Fibroblast of skin of left biceps (primary cell): ENCODE results near the gene TCEAL1.

Source experiments
- DNase-seq, 2 experiments: peaks; one replicate each; pipeline ENCODE4 v3.0.0-alpha.2; 2013; ENCODE audit warnings: low read depth in 2 of 2

The TCEAL1 gene

DNA sequence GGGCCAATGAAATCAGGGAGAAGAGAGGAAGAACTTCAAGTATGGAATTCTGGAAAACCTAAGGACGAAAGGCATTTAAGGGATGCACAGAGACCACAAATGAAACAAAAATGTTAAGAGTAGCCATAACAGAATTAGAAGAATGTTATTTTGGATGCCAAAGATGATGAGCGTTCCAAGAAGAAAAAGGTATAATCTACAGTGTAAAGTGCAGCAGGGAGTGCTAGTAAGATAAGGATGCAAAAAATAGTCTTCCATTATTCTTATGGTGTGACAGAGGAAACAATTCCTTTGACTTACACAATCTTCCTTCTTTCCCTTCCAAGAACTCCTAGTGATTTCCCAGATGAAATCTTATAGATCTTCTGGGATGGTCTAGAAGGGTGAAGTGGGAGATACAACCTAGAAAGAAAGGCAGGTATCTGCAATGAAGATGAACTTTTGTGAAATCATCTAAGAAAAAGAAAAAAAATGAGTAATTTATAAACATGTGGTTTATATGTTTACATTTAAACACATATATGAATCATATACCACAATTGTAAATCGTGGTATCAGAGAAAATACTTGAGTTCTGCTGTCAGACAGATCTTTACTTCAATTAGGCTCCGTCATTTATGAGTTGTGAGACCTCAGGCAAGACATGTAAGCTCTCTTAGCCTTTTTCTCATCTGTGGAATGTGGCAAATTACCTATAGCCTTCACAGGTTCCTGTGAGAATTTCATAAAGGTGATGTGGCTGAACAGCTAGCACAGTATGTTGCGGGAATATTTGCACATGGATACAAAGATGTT is 49.6 kb downstream of the TCEAL1 start:
- DNase-seq = peak in 1 of 2 experiments; percentile 38
